NCI-H1930 (cell line): ENCODE results near the gene TMEM235.

Source experiments
- DNase-seq, 2 experiments: peaks; one replicate each; lab custom pipeline; 2025; lab: John Stamatoyannopoulos, UW

Gene TMEM235

DNA sequence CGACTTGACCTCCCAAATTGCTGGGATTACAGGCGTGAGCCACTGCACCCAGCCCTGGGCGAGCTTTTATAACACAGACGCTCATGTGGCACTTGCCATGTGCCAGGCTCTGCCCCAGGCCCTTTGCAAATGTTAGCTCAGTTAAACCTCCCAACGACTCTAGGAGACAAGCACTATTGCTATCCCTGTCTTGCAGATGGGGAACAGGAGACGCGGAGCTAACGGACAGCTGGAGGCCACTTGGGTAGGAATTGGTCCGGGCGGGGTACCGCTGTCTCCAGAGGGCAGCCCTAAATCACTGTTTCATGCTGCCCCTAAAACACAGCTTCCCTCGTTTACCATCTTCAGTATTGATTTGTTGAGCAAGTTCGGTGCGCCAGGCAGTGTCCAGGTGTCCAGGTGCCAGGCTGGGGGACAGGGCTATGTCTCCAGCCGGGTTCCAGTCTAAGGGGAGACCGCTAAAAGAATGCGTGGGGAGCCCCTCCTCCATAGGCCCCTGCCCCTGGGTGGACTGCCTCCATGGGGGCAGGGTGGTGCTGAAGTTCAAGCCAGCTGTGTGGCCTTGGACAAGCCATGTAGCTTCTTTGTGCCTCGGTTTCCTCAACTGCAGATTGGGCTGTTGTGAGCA lies 23.7 kb downstream of the TMEM235 start:
- no peak for DNase-seq

DNA sequence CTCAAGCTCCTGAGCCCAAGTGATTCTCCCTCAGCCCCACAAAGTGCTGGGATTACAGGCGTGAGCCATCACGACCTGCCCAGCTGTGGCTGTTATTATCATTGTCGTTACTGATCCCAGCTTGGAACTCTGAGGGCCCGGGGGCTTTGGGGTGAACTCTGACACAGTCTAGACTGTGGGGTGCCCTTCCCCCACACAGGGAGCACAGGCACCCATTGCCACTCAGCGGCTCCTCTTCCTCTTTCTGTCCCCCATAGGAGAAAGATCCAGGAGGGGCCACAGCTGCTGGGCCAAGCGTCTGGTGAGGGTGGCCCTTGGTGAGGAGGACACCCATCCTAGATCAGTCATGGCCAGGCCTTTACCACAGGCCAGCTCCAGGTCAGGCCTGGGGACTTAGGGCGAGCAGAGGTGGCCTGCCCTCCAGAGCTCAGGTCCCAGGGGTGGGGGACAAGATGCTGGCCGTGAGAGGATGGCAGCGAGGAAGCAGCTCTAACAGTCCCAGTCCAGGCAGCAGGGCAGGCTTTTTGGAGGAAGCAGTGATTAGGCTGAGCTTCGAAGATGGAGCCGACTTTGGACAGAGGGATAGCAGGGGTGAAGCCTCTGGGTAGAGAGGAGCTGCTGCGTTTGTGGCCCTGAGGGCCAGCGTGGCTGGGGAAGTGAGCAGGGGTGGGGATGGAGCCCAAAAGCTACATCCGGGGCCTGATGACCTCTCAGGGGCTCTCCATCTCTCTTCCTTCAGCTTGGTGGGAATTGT lies 24.7 kb downstream of the TMEM235 start:
- no peak for DNase-seq

DNA sequence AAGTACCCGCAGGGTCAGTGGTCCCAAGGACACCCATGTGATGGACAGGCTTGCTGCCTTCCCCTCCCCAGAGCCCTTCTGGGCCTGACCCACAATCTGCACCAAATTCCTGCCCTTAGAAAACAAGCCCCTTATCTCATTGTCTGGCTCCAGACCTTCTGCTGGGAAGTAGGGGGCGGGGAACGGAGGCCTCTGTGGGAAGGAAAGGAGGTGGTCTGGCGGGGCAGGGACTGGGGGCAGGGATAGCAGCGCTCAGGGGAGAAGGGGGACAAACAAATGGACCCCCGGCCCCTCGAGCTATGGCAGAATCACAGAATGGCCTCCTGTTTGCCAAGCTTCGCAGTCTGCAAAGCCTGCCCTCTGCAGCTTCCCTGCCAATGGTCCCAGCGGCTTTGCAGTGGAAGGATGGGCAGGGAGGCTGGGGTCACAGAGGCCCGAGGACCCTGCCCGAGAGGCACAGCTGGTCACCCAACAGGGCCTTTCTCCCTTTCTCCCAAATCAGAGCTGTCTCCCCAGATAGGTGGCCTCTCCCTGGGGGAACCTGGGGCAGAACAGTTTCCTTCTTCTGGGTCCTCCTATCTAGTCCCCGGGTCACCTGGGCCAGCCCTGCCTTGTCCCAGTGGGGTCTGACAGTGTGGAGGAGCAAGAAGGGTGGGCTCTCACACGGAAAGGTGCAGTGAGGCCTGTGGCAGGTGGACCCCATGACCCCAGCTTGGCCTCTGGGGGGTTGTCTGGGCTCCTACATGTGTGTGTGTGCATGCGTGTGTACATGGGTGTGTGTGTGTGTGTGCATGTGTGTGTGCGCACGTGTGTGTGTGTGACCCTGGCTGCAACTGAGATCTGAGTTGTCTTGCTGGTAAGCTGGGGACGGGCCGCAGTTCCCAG lies 25.5 kb downstream of the TMEM235 start:
- no peak for DNase-seq

DNA sequence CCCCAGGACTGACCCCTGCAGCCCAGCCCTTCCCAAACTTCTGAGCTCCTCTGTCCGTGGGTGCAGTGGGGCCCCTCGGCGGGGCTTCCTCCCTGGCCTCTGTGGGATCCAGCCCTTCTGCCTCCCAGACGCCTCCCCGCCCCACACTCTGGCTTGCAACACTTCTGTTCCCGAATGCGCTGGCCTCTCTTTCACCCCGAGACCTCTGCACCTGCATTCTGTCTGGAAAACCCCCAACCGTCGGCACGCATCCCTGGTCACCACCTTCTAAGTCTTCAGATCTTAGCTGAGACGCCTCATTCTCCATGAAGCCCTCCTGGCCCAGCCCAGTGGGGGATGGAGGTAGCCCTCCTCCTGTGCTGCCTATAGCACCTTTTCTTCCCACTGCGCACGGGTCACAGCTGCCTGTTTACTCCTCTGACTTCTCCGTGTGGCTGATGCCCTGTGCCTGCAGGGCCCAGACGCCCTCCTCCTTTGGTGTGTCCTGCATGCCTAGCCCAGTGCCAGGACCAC lies 26.4 kb downstream of the TMEM235 start:
- DNase-seq = no peak

DNA sequence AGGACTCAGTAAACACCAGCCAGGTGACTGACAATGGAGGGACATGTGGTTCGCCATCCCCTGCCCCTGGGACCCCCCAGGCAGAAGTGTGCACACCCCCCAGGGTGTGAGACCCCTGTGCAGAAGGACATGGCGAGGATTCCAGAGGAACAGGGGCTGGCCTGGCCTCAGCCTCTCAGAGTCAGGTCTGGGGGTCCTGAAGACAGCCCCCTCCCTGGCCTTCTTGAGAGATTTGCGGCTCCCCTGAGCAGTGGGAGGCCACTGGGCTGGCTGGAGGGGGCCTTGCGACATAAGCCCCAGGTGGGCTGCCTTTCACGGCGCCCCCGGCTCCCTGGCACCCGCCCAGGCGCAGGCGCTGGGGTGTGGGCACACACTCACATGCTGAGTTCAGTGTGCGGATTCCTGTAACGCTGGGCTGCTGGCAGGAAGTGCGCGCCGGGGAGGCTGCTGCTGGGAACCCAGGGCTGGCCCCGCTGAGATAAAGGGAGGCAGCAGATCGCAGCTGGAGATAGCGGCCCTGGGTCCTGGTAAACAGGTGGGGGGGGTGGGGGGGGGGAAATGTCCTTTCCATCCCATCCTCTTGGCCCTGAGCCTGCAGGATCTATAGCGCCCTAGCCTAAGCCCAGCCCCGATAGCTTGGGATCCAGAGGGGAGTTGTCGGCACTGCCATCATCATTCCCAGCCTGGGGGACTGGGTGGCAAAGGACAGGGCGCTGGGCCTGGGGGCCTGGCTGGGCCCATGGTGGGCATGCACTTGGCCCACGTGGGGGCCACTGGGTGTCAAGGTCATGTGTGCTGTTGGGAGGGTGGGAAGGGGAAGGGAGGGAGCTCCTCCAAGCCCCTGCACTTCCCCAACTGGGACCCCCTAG lies 27.1 kb downstream of the TMEM235 start:
- no peak for DNase-seq

DNA sequence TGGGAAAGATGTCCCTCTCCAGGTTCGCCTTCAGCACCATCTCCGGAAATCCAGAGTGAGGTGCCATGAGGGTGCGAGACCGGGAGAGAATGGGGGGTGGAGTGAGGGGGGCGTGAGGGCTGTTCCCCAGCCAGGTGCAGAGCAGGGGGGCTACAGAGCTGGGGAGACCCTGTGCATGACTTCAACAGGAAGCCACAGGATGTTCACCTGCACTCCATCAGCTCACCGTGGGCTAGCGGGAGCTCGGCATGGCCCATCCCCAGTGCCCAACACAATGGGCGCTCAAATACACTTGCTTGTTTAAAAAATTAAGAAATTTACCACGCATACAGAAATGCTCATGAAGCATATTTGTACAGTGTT lies 27.7 kb downstream of the TMEM235 start:
- no peak for DNase-seq

DNA sequence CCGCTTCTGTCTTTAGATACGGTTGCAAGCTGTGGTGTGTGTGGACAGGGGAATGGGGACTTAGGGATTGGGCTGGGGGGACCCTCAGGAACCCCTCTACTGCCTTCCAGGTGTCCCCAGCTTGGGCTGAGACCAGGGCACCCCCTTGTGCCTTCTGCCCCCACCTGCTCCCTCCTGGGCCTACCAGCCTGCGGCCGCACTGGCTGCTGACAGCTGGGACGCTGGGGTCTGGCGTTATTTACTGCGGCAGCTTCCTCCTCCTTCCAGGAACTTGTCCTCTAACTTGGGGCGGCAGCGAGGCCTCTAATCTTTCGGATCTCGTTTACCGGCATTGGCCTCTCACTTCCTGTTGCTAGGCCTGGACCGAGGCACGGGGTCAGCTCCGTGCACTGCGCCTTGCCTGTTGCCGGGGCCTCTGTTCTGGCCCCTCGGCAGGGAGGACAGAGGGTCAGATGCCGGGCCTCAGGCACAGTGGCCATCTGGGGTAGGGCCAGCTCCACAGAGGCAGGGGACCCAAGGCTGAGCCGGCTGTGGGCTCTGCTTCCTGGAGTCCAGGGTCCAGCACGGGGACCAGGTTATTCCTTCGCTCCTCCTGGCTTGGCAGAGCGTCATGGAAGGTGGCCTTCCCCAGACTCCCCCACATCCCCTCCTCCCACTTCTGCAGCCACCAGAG lies 31.8 kb downstream of the TMEM235 start:
- no peak for DNase-seq

DNA sequence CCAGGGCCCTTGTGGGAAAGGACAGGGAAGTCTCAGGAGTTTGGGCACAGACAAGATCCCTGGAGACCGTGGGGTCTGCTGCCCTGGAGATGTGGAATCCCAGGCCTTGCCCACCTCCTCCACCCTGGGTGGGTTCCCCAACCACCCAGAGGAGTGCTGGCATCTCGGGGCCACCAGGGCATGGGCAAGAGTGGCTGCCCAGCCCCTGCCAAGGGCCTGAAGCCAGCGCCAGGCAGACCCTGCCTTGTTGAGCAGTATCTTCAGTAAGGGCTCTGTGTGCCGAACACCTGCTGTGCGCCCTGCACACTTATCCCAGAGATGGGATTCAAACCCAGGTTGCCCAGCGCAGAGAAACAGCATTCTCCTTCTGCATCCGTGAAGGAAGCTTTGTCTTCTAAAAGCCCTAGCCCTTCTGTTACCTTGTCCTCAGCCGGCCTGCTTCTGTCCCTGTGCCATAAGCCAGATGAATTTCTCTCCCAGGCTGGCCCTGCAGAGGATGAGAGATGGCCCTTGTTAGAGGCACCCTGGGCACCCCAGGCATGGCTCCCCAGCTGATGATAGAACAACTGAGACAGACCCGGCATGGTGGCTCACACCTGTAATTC lies 32.4 kb downstream of the TMEM235 start:
- no peak for DNase-seq

DNA sequence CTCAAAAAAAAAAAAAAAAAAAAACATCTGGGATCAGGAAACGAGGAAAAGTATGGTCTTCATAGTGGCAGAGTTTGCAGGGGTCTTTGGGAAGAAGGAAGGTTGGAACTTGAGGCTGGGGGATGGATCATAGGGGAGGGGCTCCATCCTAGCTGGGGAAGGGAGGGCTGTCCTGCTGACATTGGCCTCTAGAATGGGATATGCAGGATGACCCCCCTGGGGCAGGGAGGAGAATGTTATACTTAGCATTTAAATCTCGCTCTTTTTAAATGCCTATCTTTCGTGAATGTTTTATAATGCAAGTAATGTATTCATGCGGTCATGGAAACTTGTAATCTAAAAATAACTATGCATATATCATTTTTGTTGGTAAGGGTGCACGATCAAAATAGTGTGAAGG lies 33.2 kb downstream of the TMEM235 start:
- no peak for DNase-seq

DNA sequence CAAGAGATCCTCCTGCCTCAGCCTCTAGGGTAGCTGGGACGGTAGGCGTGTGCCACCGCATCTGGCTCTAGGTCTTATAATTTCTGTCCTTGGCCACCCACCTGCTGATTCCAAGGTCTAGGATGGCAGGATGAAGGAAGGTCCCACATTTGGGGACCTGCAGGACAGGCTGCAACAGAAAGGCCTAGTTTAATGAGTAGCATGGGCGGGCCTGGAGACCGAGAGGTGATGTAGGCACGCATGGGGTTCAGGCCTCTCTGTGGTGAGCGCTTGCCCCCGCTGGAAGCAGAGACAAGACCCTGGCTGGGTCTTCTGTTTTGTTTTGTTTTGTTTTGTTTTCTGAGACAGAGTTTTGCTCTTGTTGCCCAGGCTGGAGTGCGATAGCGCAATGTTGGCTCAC lies 33.7 kb downstream of the TMEM235 start:
- no peak for DNase-seq

DNA sequence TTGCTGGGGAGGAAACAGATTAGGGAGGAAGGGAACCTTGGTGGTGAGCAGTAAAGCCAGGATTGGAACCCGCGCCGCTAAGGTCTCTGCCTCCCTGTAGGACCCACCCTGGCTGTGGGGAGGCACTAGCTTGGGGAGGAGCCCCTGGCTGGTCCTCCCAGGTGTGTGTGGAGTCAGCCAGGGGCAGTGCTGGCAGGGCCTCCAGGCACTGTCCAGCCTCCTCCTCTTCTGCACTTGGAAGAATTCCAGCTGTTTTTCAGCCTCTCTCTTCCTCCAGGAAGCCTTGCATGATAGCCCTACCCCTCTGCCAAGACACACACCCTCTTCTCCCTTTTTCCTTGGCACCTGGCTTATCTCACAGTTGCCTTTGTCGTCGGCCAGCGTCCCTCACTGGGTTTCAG lies 34.8 kb downstream of the TMEM235 start:
- no peak for DNase-seq

DNA sequence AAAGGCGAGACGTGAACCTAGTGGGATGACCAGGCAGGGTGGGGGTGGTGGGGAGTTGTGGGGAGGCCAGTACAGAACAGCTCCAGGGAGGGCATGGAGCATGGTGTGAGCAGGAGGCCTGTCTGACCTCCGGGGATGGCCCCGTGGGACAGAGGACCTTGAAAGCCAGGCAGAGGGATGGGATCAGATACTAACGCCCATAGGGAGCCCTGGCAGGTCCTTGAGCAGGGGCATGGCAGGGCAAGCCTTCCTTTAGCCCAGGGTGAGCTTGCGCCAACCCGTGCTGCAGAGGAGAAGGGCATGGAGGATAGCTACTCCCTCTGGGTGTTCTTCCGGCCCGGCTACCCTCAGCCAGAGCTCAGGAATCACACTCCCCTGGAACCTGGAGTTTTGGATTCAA lies 35.3 kb downstream of the TMEM235 start:
- no peak for DNase-seq

DNA sequence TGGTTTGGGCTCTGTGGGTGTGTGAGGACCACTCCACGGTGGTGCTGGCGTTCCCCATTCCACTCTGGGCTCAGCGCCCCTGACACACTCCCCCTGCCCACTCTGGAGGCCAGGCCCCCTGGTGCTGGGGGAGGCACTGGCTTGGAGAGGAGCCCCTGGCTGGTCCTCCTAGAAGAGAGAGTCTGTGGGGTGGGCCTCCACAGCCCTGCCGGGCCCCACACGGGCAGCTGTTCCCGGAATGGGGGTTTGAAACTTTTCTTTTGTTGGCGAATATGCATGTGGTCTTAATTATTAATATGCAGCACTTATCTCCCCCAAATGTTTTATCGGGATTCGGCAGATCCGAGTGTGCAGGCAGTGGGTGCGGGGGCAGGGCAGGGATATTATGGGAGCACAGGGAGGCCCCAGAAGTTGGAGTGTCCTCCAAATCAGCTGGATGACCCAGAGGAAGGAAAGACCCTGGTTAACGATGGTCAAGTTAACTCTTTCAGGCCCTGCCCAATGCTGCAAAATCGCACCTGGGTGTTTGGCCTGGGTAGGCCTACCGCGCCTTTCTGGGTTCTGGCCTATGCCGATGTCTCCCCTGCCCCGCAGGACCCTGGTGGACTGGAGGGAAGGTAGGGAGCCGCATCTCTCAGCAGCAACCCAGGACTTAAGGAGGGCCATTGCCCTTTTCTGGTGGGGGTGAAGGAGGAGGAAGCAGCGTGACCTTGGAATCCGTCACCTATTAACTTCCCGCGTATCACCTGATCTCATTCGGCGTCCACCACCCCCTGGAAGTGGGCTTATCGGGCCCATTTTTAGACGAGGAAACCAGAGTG lies 36.0 kb downstream of the TMEM235 start:
- no peak for DNase-seq

DNA sequence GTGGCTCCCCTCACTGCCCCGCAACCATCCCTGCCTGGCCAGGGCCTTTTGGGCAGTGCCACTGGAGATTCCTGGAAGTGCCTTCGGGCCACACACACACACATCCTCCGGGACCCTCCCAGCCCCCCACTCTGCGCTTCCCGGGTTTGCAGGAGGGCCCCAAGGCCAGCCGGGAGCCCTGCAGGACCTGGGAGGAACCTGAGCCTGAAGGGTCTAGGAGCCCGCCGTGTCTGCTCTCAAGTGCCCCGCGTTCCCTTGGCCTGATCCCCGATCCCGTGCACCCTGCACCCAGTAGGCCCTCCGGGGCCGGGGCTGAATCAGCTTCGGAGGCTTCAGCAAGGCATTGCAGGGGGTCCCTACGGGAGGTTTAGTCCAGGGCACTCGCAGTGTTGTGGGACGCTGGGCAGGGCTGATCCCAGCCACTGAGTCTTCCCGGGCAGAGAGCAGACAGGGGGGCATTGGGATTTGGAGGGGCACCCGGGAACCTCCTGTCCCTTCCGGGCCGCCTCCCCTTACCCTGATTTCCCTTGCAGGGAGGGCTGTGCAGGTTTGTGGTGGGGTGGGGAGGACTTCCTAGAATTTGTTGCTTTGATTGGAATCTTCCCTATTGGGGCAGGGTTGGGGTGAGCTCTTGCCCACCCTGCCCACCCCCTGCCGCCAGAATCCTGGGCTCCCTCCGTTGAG lies 36.9 kb downstream of the TMEM235 start:
- DNase-seq = no peak

DNA sequence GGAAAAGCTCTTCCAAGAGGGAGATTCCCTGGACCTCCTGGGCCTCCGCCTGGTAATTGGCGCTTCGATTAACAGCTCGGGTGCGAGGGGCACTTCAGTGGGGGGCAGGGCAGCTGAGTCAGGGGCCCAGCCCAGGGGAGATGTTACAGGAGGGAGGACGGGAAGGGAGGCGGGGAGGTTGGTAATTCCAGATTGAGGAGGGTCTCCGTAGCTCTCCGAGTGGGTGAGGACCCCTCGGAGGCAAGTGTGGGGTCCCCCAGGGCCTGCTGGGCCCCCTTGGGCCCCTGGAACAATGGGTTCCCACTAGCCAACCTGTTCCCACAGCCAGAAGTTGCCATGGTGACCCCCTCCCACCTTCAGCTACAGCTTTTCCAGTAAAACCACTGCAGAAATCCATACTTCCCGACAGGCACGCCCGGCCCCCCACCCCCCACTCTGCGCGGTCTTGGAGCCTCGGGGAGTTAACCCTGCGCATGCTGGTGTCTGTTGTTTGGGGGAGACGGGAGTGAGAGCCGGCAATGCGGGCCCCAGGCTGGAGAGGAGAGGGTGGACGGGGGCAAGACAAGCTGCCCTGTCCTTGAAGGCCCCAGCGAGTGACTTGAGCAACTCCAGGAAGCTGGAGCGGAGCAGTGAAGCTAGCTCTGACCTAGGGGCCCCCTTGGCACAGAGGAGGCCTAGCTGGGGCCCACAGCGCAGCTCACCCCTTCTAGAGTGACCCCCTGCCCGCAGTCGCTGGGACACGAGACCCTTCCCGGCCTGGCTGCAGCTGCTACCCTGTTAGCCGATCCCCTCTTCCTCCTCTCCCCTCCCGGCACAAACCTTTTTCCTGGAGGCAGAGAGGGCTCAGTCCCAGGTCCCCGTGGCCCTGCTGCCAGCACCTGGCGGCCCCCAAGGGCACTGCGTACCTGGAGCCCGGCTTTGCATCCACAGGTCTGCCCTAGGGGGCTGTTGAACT lies 37.8 kb downstream of the TMEM235 start:
- no peak for DNase-seq

DNA sequence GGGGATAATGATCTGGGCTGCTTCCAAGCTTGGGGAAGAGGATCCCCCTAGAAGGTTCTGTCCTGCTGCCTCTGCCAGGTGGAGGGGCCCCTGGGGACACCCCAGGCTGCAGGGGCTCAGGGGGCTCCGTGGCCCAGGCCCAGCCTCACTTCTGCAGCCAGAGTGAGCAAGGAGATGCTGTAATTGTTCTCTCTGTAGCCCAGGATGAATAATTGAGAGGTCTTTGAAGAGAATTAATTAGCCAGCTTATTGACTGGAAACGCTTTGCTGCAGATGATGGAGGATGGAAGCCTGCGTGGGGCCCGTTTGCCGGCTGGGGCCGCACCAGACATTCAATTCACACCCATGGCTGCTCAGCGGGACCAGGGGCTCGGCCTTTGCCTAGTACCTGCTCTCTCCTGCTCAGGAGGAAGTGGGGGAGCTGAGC lies 38.5 kb downstream of the TMEM235 start:
- no peak for DNase-seq

DNA sequence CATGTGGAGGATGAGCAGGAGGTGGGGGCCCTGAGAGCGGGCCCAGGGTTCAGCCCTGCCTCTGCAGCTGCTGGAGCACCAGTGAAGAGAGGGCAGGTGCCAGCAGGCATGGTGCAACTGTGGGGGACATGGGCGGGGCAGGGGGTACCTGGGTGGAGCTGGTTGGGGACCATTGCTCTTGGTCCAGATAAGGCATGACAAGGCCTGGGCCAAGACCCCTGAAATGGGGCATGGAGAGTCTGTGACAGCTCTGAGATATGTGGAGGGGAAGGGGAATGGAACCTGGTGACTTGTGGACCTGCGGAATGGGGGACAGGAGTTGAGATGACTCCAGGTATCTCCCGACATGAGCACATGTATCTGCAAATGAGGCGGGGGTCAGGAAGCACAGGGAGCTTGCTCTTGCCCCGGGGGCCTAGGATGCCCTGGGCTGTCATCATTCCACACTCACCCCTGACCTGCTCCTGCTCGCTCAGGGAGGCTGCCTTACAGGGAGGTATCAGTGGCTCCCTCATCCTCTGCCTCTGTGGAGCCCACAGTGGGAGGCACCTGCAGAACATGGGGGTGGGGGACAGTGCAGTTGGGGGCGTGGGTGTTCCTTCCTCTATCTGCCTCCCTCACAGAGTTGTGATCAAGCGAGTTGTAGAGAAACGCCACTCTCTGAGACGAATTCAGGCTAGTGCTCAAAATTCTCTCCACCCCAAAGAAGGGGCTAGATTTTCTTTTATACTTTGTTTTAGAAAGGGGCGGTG lies 40.2 kb downstream of the TMEM235 start:
- DNase-seq = no peak
